Stimulated activated CD8-positive, alpha-beta memory T cell treated with anti-CD3 and anti-CD28 coated beads, Interleukin-7, amount 100 ng/mL, for 4 hours (primary cell): Measurements from ENCODE around the gene ANAPC4.

Experiments
- DNase-seq, 2 donors: peaks; one replicate each; pipeline ENCODE4 v3.0.0-alpha.2; 2020; ENCODE audit warnings: low read depth in 2 of 2

The ANAPC4 gene

DNA sequence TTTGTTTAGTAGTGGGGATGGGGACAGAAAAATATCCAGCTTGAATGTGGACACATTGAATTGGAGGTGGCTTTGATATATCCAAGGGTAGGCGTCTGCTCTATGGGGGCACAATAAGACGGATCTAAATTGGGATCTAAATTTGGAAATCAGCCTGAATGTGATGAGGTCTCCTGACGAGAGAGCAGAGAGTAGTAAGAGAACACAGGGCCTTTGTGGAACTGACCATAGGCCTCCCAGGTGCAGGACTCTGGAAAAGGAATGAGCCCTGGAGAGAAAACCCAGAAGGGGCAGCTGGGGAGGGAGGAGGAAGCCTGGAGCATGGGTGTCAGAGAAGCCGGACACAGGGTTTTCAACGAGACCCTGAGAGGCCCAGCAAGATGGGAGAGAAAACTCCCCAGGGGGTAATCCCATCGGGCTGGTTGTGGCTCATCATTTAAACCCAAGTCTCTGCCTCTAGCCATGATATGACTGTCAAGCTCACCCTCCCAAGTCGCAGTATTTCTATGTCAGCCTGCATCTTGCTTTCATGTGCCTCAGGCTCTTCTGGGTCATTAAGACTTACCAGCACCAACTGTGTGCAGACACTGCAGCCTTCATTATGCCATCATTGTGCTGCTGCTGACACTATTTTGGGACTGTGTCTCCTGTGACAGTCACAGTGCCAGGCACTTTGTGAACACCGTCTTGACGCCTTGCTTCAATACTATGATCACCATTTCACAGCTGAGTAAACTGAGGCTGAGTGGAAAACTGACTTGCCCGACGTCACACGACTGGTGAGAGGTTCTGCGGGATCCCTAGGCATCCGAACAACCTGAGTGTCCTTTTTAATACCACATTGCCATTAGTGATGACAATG is 57.1 kb downstream of the ANAPC4 start:
- DNase-seq = no peak

DNA sequence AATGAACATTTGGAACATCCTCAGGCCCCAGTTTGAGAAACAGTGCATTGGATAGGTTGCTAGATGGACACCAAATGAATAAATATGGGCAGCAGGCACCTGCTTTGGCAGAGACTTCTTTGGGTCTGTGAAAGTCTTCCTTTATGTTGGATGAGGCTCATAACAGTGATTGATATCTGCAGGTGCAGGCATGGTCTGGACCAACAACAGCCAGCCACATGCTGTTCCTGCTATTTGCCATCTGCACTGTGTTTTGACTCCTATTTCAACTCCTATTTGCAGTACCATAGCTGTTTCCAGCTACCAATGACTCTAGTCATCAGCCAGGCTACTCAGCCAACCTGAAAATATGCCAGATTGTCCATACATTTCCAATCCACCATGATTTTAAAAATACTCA is 60.9 kb downstream of the ANAPC4 start:
- DNase-seq = no peak

DNA sequence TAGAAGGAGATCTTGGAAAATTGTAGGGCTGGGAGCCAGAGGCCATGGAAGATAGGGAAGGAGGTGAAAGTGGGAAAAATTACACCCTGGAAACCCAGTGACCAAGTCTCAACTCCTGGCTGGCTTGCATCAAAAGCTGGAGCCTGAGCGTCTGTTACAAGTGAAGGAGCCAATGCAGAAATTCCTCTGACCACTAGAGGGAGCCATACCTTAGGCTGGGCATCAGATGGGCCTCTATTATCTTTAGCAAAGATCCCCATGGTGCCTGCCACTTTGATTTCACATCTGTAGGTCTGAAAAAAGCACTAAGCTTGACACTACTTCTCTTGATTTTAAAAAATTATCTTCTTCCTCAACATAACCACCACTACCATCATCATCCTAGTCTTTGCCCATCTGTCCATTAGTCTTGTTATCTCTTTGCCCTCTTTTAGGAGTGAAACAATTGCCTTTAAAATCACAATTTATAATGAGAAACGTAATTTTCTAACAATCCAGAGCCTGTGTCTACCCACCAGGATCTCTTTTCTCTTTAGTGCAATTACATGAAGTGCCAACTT is 62.9 kb downstream of the ANAPC4 start:
- DNase-seq = peak in 1 of 2 donors; percentile 21

DNA sequence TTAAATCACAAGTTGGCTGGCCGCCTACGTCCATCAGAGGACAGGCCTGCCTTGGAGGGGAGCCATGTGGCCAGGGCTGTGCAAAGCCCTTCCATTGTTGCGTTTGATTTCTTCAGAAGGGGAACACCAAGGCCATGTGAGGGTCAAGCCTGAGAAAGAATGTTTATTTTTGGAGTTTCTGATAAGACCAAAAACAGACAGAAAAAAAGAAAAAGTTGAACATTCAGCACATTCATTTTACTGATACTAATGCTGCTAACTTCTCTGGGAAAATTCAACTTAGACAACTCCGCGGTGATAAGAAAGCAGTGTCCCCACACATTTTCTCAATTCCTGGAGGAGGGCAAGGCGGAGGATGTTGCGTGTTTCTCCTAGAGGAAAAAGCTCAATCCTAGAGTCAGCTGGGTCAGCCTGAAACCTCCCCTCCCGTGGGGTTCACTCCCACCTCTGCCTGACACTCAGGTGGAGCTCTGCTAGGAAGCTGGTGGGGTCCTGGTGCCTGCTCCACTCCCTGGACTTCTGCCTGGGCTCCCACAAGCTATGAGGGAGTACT is 63.5 kb downstream of the ANAPC4 start:
- no peak for DNase-seq

DNA sequence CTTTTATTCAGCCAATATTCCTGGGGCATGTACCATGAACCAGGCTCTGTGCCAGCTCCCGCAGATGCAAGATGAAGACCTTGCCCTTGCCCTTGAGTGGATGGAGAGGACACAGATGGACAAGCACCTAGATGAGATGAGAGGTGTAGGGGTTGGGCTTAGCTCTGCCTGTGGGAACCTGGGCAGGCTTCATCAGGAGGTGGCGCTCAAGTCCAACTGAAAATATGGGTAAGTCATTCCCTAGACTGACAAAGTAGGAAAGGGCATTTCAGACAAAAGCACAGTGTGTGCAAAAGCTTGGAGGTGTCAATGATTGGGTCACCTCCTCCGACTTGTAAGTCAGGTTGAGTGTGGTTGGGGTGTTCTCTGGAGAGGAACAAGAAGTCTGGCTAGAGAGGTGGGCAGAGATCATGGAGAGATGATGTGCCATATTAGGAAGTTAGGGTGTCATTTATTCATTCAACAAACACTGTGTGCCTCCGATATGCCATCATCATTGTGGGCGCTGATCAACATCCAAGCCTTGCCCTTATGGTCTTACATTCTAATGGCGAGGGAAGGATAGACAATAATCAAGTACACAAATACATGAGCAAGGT is 64.6 kb downstream of the ANAPC4 start:
- DNase-seq = no peak

DNA sequence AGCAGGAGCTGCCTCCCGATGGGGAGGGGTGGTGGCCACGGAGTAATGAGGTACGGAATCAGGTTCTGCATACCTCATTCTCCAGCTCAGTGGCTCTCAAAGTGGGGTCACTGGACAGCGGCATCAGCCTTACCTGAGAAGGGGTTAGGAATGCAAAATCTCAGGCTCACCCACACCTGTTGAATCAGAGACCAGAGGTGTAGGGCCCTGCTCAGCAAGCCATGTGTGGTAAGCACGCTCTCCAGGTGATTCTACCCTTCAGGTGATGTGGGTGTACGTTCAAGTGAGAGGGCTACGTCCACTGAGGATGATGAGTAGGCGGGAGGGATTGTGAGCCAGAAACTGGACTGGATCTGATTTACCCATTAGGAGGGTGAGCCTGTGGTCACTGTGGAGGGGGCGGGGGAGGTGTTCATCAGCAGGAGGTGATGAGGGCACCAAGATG is 65.8 kb downstream of the ANAPC4 start:
- no peak for DNase-seq

DNA sequence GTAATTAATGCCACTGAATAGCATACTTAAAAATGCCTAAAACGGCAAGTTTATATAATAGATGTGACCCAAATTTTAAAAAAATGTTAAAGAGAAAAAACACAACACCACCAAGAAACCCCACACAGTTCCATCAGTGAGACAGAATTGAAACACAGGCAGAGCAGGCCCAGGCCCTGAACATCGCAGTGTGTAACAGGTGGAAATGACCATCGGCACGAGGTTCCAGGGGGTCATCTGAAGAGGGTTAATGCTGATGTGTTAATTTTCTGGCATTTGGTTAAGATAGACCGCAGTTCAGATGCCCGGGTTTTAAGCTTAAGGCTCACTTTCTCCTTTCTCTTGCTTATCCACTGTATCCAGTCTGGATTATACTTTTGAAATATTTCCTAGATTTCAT is 66.8 kb downstream of the ANAPC4 start:
- no peak for DNase-seq

DNA sequence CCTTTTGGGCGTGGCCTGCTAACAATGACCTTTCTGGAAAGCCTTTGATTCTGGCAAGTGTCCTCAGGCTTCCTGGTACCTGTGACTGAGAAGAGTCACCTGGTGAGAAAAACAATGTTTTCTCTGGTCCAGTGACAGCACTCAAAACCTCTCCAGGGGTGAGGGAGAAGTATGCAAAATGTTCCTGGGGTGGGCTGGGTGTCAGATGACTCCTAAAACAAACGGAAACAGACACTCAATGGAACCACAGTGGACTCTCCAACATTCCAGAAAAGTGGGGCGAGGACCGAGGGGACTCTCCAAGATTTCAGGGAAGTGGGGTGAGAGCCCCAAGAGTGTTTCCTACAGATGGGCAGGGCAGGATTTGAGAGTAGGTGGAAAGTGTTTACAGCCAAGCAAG is 69.5 kb downstream of the ANAPC4 start:
- no peak for DNase-seq

DNA sequence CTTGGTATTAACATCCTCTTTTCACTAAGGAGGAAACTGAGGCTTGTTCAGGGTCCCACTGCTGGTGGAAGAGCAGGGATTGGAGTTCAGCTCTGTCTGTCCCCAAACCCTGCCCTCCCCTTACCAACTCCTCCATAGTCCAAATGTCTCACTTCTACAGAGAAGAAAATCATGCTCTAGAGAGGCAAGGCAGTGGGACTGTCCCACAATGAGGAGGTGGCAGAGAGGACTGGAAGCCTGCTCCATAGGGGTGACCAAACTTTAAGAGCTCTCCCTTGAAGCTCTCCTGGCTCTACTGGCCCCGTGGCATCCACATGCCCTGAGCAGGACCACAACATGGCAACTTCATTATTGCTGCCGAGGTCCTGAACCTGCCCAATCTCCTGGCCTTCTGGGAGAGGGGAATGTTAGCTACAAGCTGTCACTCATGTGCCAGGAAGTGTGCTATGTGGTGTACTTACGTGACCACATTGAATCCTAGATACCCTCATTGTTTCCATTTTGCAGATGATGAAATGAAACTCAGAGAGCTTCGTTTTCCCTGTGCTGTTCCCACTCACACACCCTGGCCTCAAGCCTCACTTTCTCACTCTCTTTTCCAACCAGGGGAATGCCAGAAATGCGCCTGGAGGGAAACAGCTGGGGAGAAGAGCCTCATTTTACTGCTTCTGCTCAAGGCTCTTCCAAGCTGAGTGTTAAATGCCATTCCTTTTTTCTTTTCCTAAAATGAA is 71.5 kb downstream of the ANAPC4 start:
- DNase-seq = no peak

DNA sequence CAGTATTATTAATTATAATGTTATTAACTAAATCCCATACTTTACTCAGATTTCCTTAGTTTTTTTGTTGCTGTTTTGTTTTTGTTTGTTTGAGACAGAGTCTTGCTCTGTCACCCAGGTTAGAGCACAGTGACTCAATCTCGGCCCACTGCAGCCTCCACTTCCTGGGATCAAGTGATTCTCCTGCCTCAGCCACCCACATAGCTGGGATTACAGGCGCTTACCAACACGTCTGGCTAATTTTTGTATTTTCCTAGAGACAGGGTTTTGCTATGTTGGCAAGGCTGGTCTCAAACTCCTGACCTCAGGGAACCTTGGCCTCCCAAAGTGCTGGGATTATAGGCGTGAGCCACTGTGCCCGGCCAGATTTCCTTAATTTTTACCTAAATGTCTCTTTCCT is 72.2 kb downstream of the ANAPC4 start:
- DNase-seq = no peak

DNA sequence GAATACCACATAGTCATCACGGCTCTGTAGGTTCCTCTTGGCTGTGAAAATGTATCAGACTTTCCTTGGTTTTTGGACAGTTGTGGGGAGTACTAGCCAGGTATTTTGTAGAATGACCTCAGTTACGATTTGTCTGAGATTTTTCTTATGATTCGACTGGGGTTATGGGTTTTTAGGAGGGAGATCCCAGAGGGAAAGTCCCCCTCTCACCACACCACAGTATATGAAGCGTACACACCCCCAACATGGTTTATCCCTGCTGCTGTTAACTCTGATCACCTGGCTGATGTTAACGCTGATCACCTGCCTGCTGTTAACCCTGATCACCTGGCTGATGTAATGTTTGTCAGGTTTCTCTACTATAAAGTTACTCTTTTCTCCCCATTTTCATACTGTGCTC is 72.6 kb downstream of the ANAPC4 start:
- DNase-seq = no peak

DNA sequence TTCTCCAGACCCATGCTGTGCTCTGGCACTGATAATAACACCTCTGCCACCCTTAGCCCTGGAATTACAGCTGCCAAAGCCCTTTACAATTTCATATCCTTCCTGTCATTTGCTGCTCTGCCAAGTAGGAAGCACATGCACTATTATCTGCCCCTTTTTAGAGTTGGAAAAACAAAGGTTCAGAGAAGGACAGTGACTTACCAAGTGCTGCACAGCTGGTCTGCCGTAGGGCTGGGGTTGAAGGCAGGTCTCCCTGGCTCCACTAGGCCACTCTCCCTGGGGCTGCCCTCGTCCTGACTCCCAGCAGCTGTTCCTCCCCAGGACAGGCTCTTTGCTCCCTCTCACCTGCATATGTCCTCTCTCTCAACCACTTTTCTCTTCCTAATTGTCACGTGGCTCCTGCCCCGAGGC is 73.4 kb downstream of the ANAPC4 start:
- no peak for DNase-seq

DNA sequence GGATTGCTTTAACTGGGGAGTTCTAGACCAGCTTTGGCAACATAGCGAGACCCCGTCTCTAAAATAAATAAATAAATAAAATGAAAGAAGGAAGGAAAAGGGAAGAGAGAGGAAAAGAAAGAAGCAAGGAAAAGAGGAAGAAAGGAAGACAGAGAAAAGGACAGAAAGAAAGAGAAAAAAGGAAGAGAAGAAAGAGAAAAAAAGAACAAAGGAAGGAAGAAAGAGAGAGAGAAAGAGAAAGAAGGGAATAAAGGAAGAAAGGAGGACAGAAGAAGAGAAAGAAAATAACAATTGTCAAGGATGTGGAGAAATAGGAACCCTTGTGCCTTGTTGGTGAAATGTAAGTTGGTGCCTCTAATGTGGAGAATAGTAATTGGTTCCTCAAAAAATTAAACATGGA is 74.6 kb downstream of the ANAPC4 start:
- no peak for DNase-seq

DNA sequence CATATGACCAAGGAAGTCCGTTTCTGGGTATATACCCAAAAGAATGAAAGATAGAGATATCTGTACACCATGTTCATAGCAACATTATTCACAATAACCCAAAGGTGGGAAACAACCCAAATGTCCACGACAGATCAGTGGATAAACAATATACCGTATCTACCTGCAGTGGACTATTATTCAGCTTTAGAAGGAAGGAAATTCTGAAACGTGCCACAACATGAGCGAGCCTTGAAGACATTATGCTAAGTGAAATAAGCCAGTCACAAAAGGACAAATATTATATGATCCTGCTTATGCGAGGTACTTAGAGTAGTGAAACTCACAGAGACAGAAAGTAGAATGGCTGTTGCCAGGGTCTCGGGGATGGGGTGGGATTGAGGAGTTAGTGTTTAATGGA is 75.0 kb downstream of the ANAPC4 start:
- DNase-seq = no peak

DNA sequence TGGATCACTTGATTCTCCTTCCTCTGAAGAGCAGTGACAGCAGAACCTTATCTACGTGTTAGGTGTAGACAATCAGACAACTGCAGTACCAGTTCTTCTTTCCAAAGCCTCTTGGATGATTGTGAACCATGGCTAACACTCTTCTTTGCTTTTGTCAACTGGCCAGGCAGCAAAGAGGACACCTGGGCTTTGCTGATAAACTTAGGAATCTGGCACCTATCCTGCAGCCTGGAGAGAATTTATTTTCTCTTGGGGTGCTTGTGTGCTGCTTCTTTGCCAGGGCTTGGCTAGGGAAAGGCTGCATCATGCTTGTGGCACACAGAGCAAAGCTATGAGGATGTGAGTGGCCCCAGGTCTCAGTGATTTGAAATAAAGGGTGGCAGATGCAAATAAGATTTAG is 77.4 kb downstream of the ANAPC4 start:
- no peak for DNase-seq

DNA sequence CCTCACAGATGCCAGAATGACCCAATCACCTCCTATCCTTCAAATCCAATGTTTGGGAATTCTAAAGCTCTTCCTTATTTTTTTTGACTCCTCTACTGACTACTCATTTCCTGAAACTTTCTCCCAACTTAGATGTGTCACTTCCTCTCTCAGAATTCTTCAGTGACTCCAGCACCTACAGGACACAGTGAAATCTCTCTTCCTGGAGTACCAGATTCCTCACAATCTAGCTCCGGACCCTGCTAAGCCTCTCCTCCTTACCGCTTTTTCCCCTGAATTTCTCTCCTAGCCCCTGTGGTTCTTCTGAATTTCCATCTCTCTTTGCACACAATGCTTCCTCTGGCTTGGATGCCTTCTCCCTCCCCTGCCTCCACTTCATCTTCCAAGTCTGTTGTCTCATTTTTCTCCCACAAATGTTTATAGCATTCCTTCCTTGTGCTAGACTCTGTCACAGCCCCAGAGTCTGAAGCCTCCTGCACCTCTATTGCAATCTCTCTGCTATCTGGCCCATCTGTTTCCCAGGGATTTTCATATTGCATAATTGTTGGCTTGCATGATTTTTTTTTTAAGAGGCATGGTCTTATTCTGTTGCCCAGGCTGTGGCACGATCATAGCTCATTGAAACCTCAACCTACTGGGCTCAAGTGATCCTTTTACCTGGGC is 80.1 kb downstream of the ANAPC4 start:
- DNase-seq = no peak

DNA sequence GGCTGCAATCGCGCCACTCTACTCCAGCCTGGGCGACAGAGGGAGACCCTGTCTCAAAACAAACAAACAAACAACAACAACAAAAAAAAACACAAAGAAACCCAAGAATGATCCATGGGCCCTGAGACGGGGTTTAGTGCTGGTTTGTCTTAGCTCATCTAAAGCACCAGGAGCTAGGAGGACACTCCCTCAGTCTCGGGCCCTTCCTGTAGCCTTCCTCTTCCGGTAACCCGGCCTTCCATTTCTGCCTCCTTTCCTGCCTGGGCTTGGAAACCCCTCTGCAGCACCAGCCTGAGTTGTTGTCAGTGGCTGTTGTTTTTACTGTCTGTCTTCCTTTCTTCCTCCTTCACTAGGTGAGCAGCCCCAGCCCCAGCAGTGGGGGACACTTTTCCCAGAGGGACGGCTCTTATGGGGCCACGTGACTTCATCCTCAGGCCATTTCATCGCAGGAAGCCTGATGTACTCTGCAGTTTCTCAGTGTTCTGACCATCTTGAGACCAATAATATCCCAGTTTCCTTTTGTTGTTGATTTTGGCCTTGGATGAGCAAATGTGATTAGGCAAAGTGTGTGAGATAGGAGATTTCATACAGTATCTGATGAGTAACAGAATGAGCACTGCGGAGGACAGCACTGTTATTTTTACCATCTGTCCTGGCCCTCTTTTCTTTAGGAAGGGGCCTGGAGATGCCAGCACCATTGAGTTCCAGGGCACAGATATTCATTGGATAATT is 90.1 kb downstream of the ANAPC4 start:
- DNase-seq = no peak

DNA sequence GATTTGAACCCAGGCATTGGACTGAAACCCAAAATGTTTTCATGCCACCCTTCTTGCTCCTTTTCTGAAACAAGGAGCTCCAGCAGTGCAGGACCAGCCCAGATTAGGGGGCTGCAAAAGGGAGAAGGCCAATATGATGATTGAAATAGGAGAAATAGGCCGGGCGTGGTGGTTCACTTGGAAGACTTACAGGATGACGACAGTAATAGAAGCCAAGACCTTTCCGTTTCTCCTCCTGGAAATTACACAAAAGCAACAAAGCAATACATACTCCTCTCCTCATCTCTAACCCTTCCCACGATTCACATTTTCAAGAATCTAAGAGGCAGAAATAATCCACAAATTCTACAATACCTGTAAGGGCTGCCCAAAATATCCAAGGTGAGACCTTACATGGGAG is 90.8 kb downstream of the ANAPC4 start:
- no peak for DNase-seq
